GM18519 (cell line): ENCODE results near the gene TEKTIP1.

Source experiments
- ATAC-seq: cut with Tn5 transposase; IDR thresholded peaks from one replicate; pipeline ENCODE4 v1.9.1; 2021; ENCODE audit warnings: mild to moderate bottlenecking, moderate library complexity; ENCODE audit not compliant: unreplicated experiment, low FRiP score

TEKTIP1 gene

DNA sequence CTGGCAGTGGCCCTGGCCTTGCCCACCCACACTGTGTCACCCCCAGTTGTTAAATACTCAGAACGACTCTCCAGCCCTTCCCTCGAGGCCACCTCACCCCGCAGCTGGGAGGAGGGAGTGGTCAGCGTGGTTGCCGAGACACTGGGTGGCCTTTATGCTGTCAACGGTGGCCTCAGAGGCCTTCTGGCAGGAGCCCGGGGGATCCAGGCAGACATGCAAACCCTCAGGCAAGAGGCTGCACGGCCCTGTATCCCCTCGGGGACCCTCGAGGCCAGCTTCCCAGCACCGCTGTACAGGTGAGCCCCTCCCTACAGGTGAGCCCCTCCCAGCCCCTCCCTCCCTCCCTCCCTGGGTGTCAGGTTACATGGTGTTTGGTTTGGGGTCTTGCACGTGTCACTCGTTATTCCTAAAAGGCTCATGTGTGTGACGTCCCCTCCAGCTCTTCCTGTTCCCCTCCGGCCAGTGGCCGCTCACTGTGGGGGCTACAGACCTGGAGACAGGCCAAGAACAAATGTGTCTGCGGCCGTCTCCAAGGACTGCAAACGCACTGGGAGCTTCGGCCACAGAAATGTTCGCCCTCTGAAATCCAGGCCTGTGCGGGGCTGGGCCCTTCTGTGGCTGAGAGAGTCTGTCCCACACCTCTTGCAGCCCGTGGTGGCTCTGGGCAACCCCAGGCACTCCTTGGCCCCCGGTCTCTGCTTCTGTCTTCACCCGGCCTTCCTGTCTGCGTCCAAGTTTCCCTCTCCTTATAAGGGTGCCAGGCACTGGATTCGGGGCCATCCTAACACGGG lies at the start of gene TEKTIP1:
Gene TEKTIP1 (plus strand): TSS at position 210 of the 791 bp plus-strand sequence. CDS start 4 bp downstream, at position 214.
- no peak for ATAC-seq

DNA sequence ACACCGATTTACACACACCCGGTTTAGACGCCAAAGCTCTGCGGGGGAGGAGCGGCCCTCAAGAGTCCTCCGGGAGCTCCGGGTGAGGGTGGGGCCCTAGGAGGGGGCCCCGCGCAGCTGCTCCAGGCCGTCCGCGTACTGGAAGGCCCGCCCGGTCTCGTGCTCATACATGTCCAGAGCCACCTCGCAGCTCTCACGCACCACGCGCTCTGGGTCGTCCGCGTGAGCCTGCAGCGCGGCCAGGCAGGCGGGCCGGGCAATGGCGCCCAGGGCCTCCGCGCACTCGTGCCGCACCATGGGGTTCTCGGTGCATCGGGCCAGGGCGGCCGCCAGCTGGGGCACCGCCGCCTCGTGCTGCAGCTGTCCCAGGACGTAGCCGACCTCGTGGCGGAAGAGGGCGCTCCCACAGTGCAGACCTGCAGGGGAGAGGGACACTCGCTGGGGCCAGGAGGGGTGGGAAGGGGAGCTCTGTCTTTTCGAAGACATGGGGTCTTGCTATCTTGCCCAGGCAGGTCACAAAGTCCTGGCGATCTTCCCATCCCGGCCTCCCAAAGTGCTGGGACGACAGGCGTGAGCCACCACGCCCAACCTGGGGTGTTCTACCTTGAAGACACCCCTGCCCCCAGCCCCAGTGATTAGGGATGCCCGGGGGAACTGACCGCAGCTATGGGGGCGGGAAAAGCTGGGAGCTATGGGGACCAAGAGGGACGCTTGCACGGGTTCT lies 47.4 kb upstream of the TEKTIP1 start:
- no peak for ATAC-seq

DNA sequence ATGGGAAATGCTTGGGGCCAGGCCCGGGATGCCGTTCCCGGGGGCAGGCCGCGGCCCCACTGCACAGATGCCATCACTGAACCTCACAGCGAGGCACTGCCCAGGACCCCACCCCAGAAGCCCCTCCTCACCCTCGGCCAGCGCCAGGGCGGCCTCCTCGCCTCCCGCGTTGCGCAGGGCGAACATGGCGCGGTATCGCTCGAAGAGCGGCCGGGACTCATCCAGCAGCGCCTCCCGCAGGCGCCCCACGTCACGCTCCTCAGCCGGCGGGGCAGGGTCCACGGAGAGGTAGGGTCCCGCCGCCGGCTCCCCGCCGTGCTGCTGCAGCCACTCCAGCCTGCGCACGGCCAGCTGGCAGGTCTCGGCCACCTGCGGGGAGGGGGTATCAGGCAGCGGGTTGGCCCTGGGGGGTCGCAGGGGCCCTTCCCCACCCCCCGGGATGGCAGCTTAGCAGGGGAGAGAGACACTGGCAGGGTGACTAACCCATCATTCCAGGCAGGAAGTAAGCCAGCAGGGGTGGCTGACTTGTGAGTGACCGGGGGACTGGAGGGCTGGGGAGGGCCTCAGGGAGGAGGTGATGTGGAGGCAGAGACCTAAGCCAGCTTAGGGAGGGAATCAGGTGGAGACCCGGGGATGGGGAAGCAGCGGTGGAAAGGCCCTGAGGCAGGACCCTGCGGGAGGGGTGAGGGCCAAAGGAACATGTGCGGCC lies 46.7 kb upstream of the TEKTIP1 start:
- no peak for ATAC-seq

DNA sequence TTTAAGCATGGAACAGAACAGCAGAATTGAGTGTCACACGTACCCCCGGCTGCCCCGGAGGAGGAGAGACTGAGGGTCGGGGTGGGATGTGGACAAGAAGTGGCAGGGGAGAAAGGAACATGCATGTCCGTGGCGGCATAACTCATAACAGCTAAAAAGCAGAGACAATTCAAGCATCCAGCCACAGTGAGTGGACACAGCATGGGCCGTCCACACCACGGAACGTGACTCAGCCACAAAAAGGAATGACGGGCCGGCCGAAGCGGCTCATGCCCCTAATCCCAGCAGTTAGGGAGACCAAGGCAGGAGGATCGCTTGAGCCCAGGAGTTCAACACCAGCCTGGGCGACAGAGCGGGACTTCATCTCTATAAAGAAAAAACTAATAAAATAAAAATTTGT lies 46.1 kb upstream of the TEKTIP1 start:
- no peak for ATAC-seq

DNA sequence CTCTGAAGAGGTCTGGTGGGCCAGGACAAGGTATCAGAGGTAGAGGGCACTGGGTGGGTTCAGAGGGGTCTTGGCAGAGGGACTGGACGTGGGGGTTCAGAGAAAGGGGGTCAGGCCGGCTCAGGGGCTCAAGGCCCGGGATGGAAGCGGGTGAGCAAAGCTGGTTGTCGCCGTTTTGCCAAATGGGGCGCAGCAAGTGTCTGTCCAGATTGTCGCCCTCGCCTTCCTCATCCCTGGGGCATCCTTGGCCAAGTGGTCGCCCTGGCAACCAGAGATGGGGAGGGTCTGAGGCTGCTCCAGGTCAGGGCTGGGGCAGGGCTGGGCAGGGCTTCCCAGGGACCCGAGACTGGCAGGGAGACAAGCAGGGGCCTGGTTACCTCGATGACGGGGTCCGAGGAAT lies 45.3 kb upstream of the TEKTIP1 start:
- ATAC-seq = no peak

- no peak for ATAC-seq
Observed at GRCh38 chr19:3494051-3494450, 44.9 kb upstream of the TEKTIP1 start.

DNA sequence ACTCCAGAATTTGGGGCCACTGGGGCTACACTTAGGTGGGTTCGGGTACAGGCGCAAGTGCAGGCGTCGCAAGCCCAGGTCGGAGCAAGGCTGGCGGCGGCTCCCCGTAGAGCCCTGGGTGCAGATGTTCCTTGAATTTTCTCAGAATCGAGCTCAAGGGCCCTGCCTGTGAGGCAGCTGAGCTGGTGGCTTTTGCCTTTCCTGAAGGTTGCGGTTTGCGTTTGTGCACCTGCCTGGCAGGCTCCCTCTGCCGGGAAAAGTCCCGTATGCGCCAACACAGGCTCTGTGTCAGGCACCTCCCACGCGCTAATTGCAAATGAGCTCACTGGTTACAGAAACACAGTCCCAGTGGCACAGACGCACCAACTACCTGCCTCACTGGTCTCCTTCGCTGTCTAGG lies 44.4 kb upstream of the TEKTIP1 start:
- no peak for ATAC-seq

- ATAC-seq = no peak
Observed at GRCh38 chr19:3496392-3497273, 42.3 kb upstream of the TEKTIP1 start.

DNA sequence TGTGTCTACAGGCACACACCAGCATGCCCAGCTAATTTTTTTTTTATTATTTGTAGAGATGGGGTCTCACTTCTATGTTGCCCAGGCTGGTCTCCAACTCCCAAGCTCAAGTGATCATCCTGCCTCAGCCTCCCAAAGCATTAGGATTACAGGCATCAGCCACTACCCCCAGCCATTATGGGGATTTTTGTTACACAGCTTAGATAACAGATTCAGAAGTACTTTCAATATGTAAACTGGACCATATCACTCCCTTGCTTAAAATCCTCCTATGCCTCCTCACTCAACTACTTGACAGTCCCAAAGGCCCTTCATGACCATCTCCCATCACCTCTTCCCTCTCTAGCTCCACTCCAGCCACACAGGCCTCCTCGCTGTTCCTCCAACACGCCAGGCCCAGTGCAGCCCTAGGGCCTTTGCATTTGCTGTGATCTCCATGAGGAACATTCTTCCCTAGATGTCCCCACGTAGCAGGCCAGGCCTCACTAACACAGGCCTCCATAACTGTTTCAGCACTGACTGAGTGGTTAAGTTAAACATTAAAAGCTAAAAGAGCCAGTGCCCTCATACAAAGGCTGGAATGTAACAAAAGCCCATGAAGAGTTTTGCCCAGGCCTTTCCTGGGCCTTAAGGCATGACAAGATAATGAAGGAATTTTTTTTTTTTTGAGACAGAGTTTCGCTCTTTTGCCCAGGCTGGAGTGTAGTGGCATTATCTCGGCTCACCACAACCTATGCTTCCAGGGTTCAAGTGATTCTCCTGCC lies 41.0 kb upstream of the TEKTIP1 start:
- ATAC-seq = no peak

DNA sequence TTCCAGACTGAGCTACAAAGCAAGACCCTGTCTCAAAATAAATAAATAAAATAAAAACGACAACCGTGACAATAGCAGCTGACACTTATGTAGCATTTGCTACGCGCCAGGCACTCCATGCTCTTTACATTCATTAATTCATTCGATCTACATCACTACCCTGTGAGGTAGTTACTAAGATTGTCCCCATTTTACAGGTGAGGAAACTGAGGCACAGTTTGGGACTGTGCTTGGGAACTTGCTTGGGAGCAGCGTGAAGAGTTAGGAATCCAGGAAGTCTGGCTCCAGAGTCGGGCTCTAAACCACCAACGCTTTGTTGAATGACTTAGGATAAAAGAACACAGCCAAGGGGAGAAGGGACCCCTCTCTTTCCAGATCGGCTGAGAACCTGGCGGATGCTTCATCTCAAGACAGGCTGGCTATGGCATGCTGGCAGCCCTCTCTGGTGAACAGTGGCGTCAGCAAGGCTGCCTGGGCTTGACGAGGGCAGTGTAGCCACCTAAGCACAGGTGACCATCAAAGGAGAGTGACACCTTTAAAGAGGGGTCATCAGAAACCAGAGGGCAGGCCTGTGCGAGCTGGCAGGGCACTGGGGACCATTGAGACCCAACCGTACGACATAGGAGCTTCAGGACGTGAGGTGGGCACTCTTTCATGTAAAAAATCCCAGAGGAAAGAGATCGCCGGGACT lies 39.1 kb upstream of the TEKTIP1 start:
- ATAC-seq = no peak

- peak; percentile 65 for ATAC-seq
Observed at GRCh38 chr19:3500429-3501101, 38.4 kb upstream of the TEKTIP1 start, which contains the start of gene DOHH. Gene DOHH, minus strand, starts transcription at chr19:3500674. Its CDS starts 3,860 bp downstream, at chr19:3496814.

GRCh38 chr19:3501780-3502179 lies 37.2 kb upstream of the TEKTIP1 start:
- no peak for ATAC-seq

- ATAC-seq = no peak
Observed at GRCh38 chr19:3503036-3503572, 35.9 kb upstream of the TEKTIP1 start.

DNA sequence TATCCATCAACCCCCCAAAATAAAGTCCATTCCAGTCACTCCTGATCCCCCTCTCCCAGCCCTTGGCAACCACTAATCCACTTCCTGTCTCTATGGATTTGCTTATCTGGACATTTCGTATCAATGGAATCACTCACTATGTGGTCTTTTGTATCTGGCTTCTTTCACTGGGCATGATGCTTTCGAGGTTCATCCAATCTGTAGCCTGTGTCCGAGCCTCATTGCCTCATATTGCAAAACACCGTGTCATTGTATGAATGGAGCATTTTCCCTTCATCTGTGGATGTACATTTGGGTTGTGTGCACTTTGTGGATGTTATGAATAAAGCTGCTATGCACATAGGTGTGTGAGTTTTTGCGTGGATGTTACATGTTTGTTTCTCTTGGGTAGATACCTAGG lies 34.2 kb upstream of the TEKTIP1 start:
- ATAC-seq = no peak

GRCh38 chr19:3505598-3506383 lies 33.2 kb upstream of the TEKTIP1 start, which contains the start of gene FZR1:
Gene FZR1, plus strand, starts transcription at chr19:3506311. Its CDS starts 16,679 bp downstream, at chr19:3522990.
- peak; percentile 83 for ATAC-seq

DNA sequence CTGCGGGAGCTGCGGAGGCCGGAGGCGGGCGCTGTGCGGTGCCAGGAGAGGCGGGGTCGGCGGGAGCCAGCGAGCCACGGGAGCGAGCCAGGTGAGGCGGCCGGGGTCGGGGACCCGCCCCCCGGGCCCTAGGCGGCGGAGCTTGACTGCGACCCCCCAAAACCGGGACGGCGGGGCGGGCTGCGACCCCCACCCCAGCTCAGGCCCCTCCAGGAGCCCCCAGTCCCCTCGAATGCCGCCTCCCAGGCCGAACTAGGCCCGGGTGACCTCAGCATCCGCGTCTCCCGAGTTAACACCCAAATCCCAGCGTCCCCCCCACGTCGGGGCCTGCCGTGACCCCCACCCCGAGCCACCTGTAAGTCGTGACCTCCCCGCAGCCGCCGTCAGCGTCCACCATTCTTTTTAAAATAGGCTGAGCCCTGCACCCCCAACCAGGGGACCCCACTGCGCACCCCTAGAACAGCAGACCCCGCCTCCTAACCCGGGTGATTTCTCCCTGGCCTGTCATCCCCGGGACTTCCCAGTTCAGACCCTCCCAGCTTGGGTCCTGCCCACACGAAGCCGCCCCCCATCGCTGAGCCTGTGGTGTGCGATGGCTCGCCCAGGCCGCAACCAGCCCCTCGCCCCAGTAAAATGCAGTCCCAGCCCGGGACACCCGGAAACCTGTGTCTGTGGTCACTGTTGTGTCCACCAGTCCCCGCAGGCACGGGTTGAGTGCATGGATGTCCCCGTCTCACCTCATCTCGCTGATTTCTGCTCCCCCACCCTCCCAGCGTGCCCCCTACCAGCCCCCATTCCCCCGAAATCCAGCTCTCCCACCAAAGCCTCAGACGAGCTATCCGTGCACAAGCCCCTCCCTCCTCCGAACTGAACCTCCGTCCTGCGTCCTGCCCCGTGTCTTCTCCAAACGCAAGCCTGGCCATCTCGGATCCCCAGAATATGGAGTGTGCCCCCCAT lies 32.3 kb upstream of the TEKTIP1 start:
- peak; percentile 27 for ATAC-seq
